H1 (cell line): Measurements from ENCODE around the gene PRCP. TPM values are rescaled to one million over a fixed set of nuclear protein-coding genes. Genes with fewer than 3 reads are reported as not detected.

ENCODE experiments used
- CTCF ChIA-PET: fragments of 300-600 bp; sonication (Branson Sonifier 250); formaldehyde crosslinking; loops from one replicate; lab custom pipeline; 2021; ENCODE audit not compliant: partially characterized antibody; lab: Charles Lee
- POLR2A ChIA-PET: fragments of 300-600 bp; sonication (Branson Sonifier 250); formaldehyde crosslinking; loops from one replicate; lab custom pipeline; 2021; ENCODE audit warnings: inconsistent platforms; ENCODE audit not compliant: partially characterized antibody; lab: Charles Lee
- DNase-seq, 2 experiments: peaks; one replicate each; pipeline versions ENCODE4 v3.0.0 to v3.0.0-alpha.2; 2010 to 2022; ENCODE audit warnings: low spot score in 2 of 2, low read depth in 1 of 2, mixed read lengths in 1 of 2
- FAIRE-seq: peaks from 2 replicates; lab custom pipeline; 2011; peaks lifted over from hg19 to GRCh38; lab: Jason Lieb, UNC
- H2AFZ ChIP-seq: 2 replicates; pipeline ENCODE4 v1.8.1; 2012; ENCODE audit warnings: low read length, inconsistent platforms
- H2AK5ac ChIP-seq: 2 replicates; pipeline ENCODE4 v1.6.1; 2013; ENCODE audit warnings: low read depth, low read length
- H2BK120ac ChIP-seq: replicated peaks from 2 replicates; pipeline ENCODE3; 2013; ENCODE audit warnings: low read depth, low read length, inconsistent platforms
- H2BK12ac ChIP-seq: 2 replicates; pipeline ENCODE4 v1.6.1; 2013; ENCODE audit warnings: low read depth, low read length
- H2BK15ac ChIP-seq: 2 replicates; pipeline ENCODE4 v1.6.1; 2013; ENCODE audit warnings: low read length
- H2BK20ac ChIP-seq: 2 replicates; pipeline ENCODE4 v1.6.1; 2013; ENCODE audit warnings: low read length
- H2BK5ac ChIP-seq: 2 replicates; pipeline ENCODE4 v1.6.1; 2013; ENCODE audit warnings: low read depth, low read length
- H3K14ac ChIP-seq: 2 replicates; pipeline ENCODE4 v1.6.1; 2013; ENCODE audit warnings: inconsistent platforms; ENCODE audit not compliant: insufficient read length
- H3K18ac ChIP-seq: 2 replicates; pipeline ENCODE4 v1.6.1; 2013; ENCODE audit warnings: low read length; ENCODE audit errors: extremely low read depth
- H3K23ac ChIP-seq: 2 replicates; pipeline ENCODE4 v1.6.1; 2013; ENCODE audit warnings: inconsistent platforms; ENCODE audit not compliant: insufficient read length
- H3K23me2 ChIP-seq: 2 replicates; pipeline ENCODE4 v1.6.1; 2013; ENCODE audit warnings: low read depth, low read length
- H3K27ac ChIP-seq: 2 replicates; pipeline ENCODE4 v1.6.1; 2011; ENCODE audit warnings: low read depth, low read length, inconsistent platforms
- H3K27me3 ChIP-seq, 4 experiments: replicated peaks in 1 of 4; 1 replicate in 1 of 4; 2 replicates in 3 of 4; pipeline versions ENCODE4 v1.6.1 to v1.8.1; 2011 to 2013; ENCODE audit warnings: low read length in 3 of 4, mild to moderate bottlenecking in 3 of 4, inconsistent platforms in 2 of 4, mixed read lengths in 2 of 4, moderate library complexity in 1 of 4; ENCODE audit not compliant: control insufficient read depth in 3 of 4, insufficient read depth in 3 of 4; ENCODE audit errors: extremely low read depth in 1 of 4
- H3K36me3 ChIP-seq, 4 experiments: 2 replicates each; pipeline versions ENCODE4 v1.6.1 to v1.8.1; 2011 to 2013; ENCODE audit warnings: mild to moderate bottlenecking in 4 of 4, low read length in 3 of 4, moderate library complexity in 2 of 4, control low read depth in 1 of 4, inconsistent platforms in 1 of 4; ENCODE audit not compliant: insufficient read depth in 4 of 4, control insufficient read depth in 2 of 4
- H3K4ac ChIP-seq: replicated peaks from 2 replicates; pipeline ENCODE3; 2013; ENCODE audit warnings: low read length, low read depth, mixed read lengths, inconsistent platforms; ENCODE audit not compliant: insufficient read length
- H3K4me1 ChIP-seq, 4 experiments: replicated peaks in 1 of 4; 1 replicate in 1 of 4; 2 replicates in 3 of 4; pipeline versions ENCODE4 v1.6.1 to v1.8.1; 2011 to 2013; ENCODE audit warnings: low read length in 3 of 4, inconsistent platforms in 2 of 4, mixed read lengths in 1 of 4; ENCODE audit not compliant: insufficient read depth in 4 of 4, control insufficient read depth in 3 of 4
- H3K4me2 ChIP-seq, 2 experiments: 2 replicates each; pipeline versions ENCODE4 v1.6.1 to v1.8.1; 2011 to 2013; ENCODE audit warnings: low read depth in 2 of 2, low read length in 2 of 2, control low read depth in 1 of 2, inconsistent platforms in 1 of 2, mild to moderate bottlenecking in 1 of 2; ENCODE audit not compliant: insufficient read depth in 1 of 2
- H3K4me3 ChIP-seq, 4 experiments: fragments of 200-600, 300-600 bp in 1 of 4; sonication (generic), shearing (Covaris generic), sonication (Bioruptor Twin) in 1 of 4; 2 replicates each; pipeline versions ENCODE4 v1.5.1 to v1.8.1; 2011 to 2016; ENCODE audit warnings: low read length in 4 of 4, low read depth in 3 of 4, control low read depth in 2 of 4, inconsistent platforms in 2 of 4, mild to moderate bottlenecking in 2 of 4, mixed read lengths in 1 of 4, moderate library complexity in 1 of 4; ENCODE audit not compliant: insufficient read depth in 2 of 4; ENCODE audit errors: extremely low read depth in 1 of 4
- H3K56ac ChIP-seq: replicated peaks from 2 replicates; pipeline ENCODE3; 2013; ENCODE audit warnings: low read depth, mild to moderate bottlenecking, mixed read lengths, low read length, inconsistent platforms; ENCODE audit not compliant: insufficient read length
- H3K79me1 ChIP-seq: 2 replicates; pipeline ENCODE4 v1.6.1; 2013; ENCODE audit warnings: low read depth, low read length, control low read depth
- H3K79me2 ChIP-seq, 2 experiments: 2 replicates each; pipeline versions ENCODE4 v1.6.1 to v1.8.1; 2012 to 2013; ENCODE audit warnings: low read length in 2 of 2, mild to moderate bottlenecking in 2 of 2, inconsistent platforms in 1 of 2; ENCODE audit not compliant: insufficient read depth in 2 of 2, control insufficient read depth in 1 of 2
- H3K9ac ChIP-seq, 4 experiments: replicated peaks in 1 of 4; 1 replicate in 1 of 4; 2 replicates in 3 of 4; pipeline versions ENCODE4 v1.6.1 to v1.8.1; 2011 to 2013; ENCODE audit warnings: low read depth in 3 of 4, low read length in 3 of 4, control low read depth in 2 of 4, mild to moderate bottlenecking in 2 of 4, moderate library complexity in 2 of 4, inconsistent platforms in 1 of 4; ENCODE audit errors: extremely low read depth in 1 of 4
- H3K9me3 ChIP-seq, 2 experiments: 2 replicates each; pipeline versions ENCODE4 v1.6.1 to v1.8.1; 2012 to 2013; ENCODE audit warnings: mild to moderate bottlenecking in 2 of 2, moderate library complexity in 2 of 2, control low read depth in 1 of 2, inconsistent platforms in 1 of 2, low read depth in 1 of 2, low read length in 1 of 2, mixed read lengths in 1 of 2; ENCODE audit not compliant: insufficient read depth in 2 of 2
- H4K20me1 ChIP-seq, 2 experiments: replicated peaks in 1 of 2; 2 replicates each; pipeline versions ENCODE3 to v1.8.1; 2011 to 2013; ENCODE audit warnings: inconsistent platforms in 2 of 2, low read length in 2 of 2, mild to moderate bottlenecking in 1 of 2; ENCODE audit not compliant: insufficient read depth in 2 of 2, control insufficient read depth in 1 of 2
- H4K5ac ChIP-seq: 2 replicates; pipeline ENCODE4 v1.6.1; 2013; ENCODE audit warnings: low read length, low read depth, mixed read lengths, inconsistent platforms; ENCODE audit not compliant: insufficient read length
- H4K8ac ChIP-seq: 2 replicates; pipeline ENCODE4 v1.8.0; 2013; ENCODE audit warnings: mild to moderate bottlenecking, moderate library complexity, low read length, inconsistent platforms; ENCODE audit not compliant: insufficient read depth; ENCODE audit errors: extremely low read depth
- H4K91ac ChIP-seq: replicated peaks from 2 replicates; pipeline ENCODE3; 2013; ENCODE audit warnings: low read length, mixed read lengths, inconsistent platforms; ENCODE audit not compliant: insufficient read length
- BACH1 ChIP-seq: IDR thresholded peaks from 2 replicates; pipeline ENCODE4 v1.6.1; 2012; ENCODE audit warnings: low read length, improper control_type of control experiment
- EGR1 ChIP-seq: IDR thresholded peaks from 2 replicates; pipeline ENCODE4 v1.6.1; 2011; ENCODE audit warnings: low read depth, low read length, borderline replicate concordance
- JUND ChIP-seq: IDR thresholded peaks from 2 replicates; pipeline ENCODE4 v1.6.1; 2011; ENCODE audit warnings: mild to moderate bottlenecking, improper control_type of control experiment, low read length
- KDM4A ChIP-seq: IDR thresholded peaks from one replicate; pipeline ENCODE4 v1.7.1; 2012; ENCODE audit warnings: low read depth, mild to moderate bottlenecking, moderate library complexity, low read length, inconsistent platforms; ENCODE audit not compliant: severe bottlenecking
- PHF8 ChIP-seq: fragments of 200-600 bp; sonication (generic); conservative IDR thresholded peaks from 2 replicates; pipeline ENCODE4 v1.7.1; 2012; ENCODE audit warnings: low read depth, mild to moderate bottlenecking, inconsistent platforms, low read length, moderate library complexity
- SP2 ChIP-seq: IDR thresholded peaks from 2 replicates; pipeline ENCODE4 v1.6.1; 2012; ENCODE audit warnings: mild to moderate bottlenecking, low read length, inconsistent platforms
- SUZ12 ChIP-seq: fragments of 200-600 bp; sonication (generic); IDR thresholded peaks from 2 replicates; pipeline ENCODE4 v1.6.1; 2012; ENCODE audit warnings: mild to moderate bottlenecking, inconsistent platforms, low read length, moderate library complexity, mixed read lengths
- TAF1 ChIP-seq: IDR thresholded peaks from 2 replicates; pipeline ENCODE4 v1.6.1; 2011; ENCODE audit warnings: mild to moderate bottlenecking, low read depth, low read length
- TCF12 ChIP-seq: IDR thresholded peaks from 2 replicates; pipeline ENCODE4 v1.6.1; 2011; ENCODE audit warnings: low read depth, mild to moderate bottlenecking, low read length
- TEAD4 ChIP-seq: IDR thresholded peaks from 2 replicates; pipeline ENCODE4 v1.6.1; 2012; ENCODE audit warnings: low read depth, low read length, inconsistent platforms, mixed read lengths
- WGBS, 2 experiments: shearing (Covaris generic) in 1 of 2; methylation state at CpG; one replicate each; pipeline versions ENCODE4 v1.1.6 to v1.1.7; 2013 to 2015; ENCODE audit warnings: low lambda C conversion rate in 2 of 2, mixed read lengths in 2 of 2, inconsistent platforms in 1 of 2, low coverage in 1 of 2, missing lambda C conversion rate in 1 of 2; ENCODE audit not compliant: insufficient replicate concordance in 2 of 2, insufficient coverage in 1 of 2, insufficient read length in 1 of 2; ENCODE audit errors: extremely low coverage in 1 of 2, missing lambda C conversion rate in 1 of 2; 5-methylcytosine and 5-hydroxymethylcytosine counted together
- polyA plus RNA-seq, 7 experiments: library from polyadenylated mRNA; depleted of rRNA in 3 of 7; stranded (reverse) in 5 of 7; unstranded in 2 of 7; fragments of >200 nt in 5 of 7; fragments of 200-250 nt in 2 of 7; gene quantifications; 1 replicate in 5 of 7; 2 replicates in 1 of 7; 4 replicates in 1 of 7; pipeline versions ENCODE4 v1.2.1 to v1.2.3, GENCODE V29; 2011 to 2013; ENCODE audit warnings: missing spikeins in 2 of 7, mixed read lengths in 2 of 7
- total RNA-seq: library from RNA; stranded (reverse); fragmentation: NEBNext Ultra II Directional; extraction: Animal tissue kit (Norgen Biotek cat#: 25700); gene quantifications from 2 replicates; pipeline ENCODE4 v1.2.1, GENCODE V29; 2021
- TF ChIP-seq, protein P1 (sequence below): IDR thresholded peaks from 2 replicates; pipeline ENCODE4 v1.6.1; 2011; ENCODE audit warnings: low read depth, mild to moderate bottlenecking, low read length; ENCODE audit not compliant: insufficient read depth
- TF ChIP-seq, protein P2 (sequence below), 3 experiments: IDR thresholded peaks; 1 replicate in 2 of 3; 2 replicates in 1 of 3; pipeline versions ENCODE4 v1.5.1 to v1.6.1; 2011; ENCODE audit warnings: low read length in 3 of 3, mild to moderate bottlenecking in 3 of 3, inconsistent platforms in 2 of 3, low read depth in 1 of 3, moderate library complexity in 1 of 3; ENCODE audit not compliant: insufficient read depth in 1 of 3; ENCODE audit errors: control extremely low read depth in 1 of 3

Gene PRCP
- total and polyA plus RNA-seq, 2 of the 8 experiments (the other 6 are each of a cell fraction or from before 2014, with no cell fraction given) = 63.8 to 84.4 TPM

DNA sequence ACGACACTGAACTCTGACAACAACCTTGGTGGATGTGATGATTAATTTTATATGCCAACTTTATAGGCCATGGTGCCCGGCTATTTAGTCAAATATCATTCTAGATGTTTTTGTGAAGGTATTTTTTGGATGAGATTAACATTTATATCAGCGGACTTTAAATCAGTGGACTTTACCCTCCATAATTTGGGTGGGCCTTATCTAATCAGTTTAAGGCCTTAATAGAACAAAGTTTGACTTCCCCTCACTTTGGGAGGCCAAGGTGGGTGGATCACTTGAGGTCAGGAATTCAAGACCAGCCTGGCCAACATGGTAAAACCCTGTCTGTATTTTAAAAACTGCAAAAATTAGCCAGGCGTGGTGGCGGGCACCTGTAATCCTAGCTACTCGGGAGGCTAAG is 4.0 kb downstream of the PRCP start:
- no peak overlapping the region for H2AK5ac ChIP-seq
- DNase-seq (no peak), FAIRE-seq (no peak)
- H3K4me3 ChIP-seq = no peak overlapping the region
- CTCF ChIA-PET = interaction anchor here (1.4 kb wide), 1 partner anchor 22 kb away, joined by 3 read pairs; no protein-coding TSS in a partner anchor
- H3K4ac ChIP-seq = no peak overlapping the region
- H3K4me1 ChIP-seq = peaks cover 0 to 6% (median 5%) of the 10 kb centered on the region in 4 experiments; a peak in 5 of 7 replicates
- no peak overlapping the region for H3K27ac ChIP-seq
- no peaks in the 10 kb centered on the region for H3K27me3 ChIP-seq
- no peak overlapping the region for H3K4me2 ChIP-seq
- H3K79me2 ChIP-seq = peaks cover 0 to 30% of the 10 kb centered on the region in 2 experiments; a peak in 2 of 4 replicates
- H3K56ac ChIP-seq = no peak overlapping the region
- no peak overlapping the region for H2BK20ac ChIP-seq
- H4K91ac ChIP-seq = no peak overlapping the region
- H4K5ac ChIP-seq = no peak overlapping the region
- H2BK5ac ChIP-seq = no peak overlapping the region
- H3K18ac ChIP-seq = no peak overlapping the region
- H3K9ac ChIP-seq = no peak overlapping the region
- H4K8ac ChIP-seq = no peak overlapping the region
- H3K23me2 ChIP-seq = peaks cover 6% of the 10 kb centered on the region
- H3K14ac ChIP-seq = no peak overlapping the region
- no peaks in the 10 kb centered on the region for H4K20me1 ChIP-seq
- peaks cover 3% of the 10 kb centered on the region for H3K79me1 ChIP-seq
- no peak overlapping the region for H2BK15ac ChIP-seq
- no peaks in the 10 kb centered on the region for H3K9me3 ChIP-seq
- POLR2A ChIA-PET = no interaction called here
- no peak overlapping the region for H3K23ac ChIP-seq
- no peak overlapping the region for H2BK120ac ChIP-seq
- no peak overlapping the region for H2AFZ ChIP-seq
- WGBS, 2 experiments = 86% methylated on average over 6 of the region's 6 CpGs; no CpG with 5 or more reads in 1 of the 2 experiments
- no peak overlapping the region for H2BK12ac ChIP-seq
- H3K36me3 ChIP-seq = peaks cover 0 to 2% (median 0%) of the 10 kb centered on the region in 4 experiments; a peak in 2 of 8 replicates
- TF ChIP-seq, protein P1, sequence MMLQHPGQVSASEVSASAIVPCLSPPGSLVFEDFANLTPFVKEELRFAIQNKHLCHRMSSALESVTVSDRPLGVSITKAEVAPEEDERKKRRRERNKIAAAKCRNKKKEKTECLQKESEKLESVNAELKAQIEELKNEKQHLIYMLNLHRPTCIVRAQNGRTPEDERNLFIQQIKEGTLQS = no peak
- TF ChIP-seq PHF8 (no peak), SUZ12 (no peak), JUND (no peak), SP2 (no peak), EGR1 (no peak), TAF1 (no peak), BACH1 (no peak), TEAD4 (no peak), TCF12 (no peak), KDM4A (no peak)
- TF ChIP-seq, protein P2, sequence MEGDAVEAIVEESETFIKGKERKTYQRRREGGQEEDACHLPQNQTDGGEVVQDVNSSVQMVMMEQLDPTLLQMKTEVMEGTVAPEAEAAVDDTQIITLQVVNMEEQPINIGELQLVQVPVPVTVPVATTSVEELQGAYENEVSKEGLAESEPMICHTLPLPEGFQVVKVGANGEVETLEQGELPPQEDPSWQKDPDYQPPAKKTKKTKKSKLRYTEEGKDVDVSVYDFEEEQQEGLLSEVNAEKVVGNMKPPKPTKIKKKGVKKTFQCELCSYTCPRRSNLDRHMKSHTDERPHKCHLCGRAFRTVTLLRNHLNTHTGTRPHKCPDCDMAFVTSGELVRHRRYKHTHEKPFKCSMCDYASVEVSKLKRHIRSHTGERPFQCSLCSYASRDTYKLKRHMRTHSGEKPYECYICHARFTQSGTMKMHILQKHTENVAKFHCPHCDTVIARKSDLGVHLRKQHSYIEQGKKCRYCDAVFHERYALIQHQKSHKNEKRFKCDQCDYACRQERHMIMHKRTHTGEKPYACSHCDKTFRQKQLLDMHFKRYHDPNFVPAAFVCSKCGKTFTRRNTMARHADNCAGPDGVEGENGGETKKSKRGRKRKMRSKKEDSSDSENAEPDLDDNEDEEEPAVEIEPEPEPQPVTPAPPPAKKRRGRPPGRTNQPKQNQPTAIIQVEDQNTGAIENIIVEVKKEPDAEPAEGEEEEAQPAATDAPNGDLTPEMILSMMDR (IDR thresholded peaks at IDR 0.05; ENCODE audit: control extremely low read depth in 1 of 3, insufficient read depth in 1 of 3, low read depth in 1 of 3, low read length in 3 of 3) = no peak
